ENCODE results near the gene TIMM44.

TIMM44 gene

GRCh38 chr19:7943444-7944176 lies at the start of gene TIMM44:
TIMM44 (minus strand) TSS chr19:7943666; CDS start chr19:7943651, 15 bp downstream.
- peak; percentile 92 to 97 for DNase-seq (ENCODE audit: low read depth in 2 of 2)

DNA sequence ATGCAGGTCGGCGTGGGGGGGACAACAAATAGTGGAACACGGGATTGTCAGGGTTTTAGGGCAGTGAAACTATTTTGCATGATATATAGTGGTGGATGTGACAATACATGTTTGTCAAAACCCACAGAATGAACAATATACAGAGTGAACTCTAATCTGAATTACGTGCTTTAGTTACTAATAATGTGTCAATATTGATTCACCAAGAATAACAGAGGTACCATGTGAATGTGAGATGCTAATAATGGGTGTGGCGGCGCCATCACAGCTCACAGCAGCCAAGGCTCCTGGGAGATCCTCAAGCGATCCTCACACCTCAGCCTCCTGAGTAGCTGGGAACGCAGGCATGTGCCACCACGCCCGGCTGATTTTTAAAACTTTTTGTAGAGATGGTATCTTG lies 49.1 kb upstream of the TIMM44 start:
- DNase-seq (ENCODE audit: low read depth in 2 of 2) = no peak

DNA sequence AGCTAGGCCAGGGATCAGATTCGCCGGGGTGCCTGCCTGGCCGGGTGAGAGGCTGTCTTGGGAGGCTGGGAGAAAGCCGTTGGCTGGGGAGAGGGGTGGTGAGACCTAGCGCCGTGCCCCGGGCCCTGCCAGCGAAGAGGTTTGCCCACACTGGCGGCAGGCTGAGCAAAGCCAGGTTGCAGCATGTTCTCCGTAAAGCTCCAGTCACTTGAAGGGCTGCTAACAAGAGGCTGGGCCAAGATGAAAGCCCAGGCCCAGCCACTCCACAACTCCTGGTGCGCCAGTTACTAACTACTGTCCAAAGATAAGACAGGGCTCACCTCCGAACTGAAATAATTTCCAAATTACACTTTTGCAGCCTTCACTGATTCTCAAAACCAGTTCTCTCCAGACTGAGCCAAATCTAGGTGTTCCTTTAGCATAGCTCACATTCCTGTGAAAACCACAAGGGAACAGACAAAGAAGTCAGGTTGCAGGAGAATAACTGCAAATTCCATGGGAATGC lies 45.7 kb upstream of the TIMM44 start:
- DNase-seq (ENCODE audit: low read depth in 2 of 2) = no peak

DNA sequence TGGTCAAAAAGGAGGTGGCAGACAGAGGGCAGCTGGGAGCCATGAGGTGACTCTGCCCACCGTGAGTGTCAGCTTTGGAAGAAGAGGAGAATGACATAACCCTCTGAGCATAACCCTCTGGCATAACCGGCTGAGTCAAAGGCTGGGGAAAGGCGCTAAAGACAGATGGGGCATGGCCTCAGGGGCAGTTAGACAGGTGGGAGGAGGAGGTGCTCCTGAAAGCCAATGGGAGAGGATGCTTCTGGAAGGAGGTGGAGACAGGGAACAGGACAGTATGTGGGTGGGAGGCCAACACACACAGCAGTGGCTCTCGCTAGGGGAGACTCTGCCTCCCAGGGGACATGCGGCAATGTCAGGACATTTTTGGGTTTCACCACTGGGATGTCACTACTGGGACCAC lies 44.8 kb upstream of the TIMM44 start:
- DNase-seq (ENCODE audit: low read depth in 2 of 2) = no peak

GRCh38 chr19:7987114-7987768 lies 43.8 kb upstream of the TIMM44 start:
- DNase-seq (ENCODE audit: low read depth in 2 of 2) = no peak

DNA sequence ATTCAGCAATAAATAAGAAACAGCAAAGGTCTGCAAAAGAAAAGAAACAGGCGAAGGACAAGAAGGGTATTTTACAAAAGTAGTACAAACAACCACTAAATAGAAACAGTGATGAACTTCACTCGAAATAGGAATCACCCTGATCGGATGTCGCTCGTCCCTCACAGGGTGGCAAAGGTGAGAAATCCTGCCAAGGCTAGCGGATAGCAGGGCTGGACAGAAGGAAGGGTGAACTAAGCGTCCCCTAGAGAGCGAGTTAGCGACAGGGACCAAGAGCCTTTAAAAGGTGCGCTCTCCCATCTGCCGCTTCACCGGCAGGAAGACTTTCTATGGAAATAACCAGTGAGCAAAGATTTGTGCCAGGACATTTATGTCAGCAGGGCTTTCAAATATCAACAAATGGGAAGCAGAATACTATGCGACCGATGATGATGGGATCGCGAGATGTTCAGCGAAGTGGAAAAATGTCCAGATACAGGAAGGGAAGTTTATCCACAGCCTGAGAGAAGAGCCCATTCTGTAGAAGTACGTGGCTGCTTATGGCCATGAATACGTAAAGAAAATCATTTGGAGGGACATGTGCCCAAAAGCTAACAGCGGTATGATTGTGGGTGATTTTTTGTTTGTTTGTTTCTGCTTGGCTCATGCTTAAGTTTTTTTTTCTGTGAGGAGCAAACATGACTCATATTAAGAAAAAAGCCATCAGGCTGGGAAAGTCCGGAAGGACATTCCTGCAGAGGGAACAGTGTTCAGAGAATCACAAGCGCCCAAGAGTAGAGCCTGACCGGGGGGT lies 43.1 kb upstream of the TIMM44 start:
- no peak for DNase-seq (ENCODE audit: low read depth in 2 of 2)

DNA sequence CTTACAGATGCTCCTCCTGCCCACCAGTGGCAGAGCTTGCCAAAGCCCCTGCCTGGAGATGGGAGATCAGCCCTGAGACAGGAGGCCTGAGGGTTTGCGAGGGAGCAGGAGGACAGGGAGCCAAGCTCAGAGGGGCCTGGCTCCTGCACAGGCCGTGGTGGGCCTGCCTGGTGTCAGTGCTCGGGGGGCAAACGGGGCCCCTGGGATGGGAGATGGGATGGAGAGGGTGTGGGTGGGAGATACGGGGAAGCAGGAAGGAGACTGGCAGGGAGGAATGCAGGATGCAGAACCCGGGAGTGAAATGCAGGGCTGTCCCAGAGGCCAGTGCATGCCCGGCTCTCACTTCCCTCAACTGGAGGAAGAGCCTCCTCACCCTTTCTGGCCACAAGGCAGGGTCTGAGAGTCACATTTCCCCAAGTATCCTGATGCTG lies 42.0 kb upstream of the TIMM44 start:
- DNase-seq (ENCODE audit: low read depth in 2 of 2) = no peak

DNA sequence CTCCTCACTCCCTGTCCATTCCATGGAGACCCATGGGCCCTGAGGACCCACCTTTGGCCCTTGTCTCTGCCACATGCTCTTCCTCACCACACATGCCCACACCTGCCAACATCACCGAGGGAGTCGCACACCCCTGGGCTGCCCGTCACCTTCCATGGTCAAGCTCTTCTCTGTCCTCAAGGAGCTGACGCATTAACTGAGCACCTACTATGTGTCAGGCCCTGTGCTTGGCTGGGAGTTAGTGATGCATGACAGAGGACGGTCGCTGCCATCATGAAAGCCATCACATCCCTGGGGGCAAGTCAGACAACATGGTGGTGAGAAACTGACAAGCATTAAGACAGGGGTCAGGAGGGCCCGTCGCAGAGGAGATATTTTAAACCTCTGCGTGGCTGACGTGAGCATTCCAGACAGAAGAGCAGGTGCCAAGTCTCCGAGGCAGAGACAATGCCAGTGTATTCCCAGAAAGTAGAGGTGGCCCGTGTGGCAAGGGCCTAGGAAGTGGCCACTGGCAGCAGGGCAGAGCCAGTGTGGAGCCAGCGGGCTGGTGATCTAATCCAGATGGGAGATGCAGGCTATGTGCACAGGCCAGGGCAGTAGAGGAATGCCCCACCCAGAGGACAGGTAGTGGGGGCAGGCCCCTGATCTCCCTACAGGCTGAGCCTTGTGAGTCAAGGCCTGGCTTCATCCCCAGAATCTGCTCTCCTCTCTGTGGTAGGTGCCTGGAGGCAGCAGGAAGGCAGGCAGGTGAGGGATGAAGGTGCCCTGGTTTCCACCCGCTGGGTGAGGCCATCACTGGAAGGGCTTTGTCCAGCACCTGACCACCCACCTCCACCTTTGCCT lies 40.8 kb upstream of the TIMM44 start:
- no peak for DNase-seq (ENCODE audit: low read depth in 2 of 2)

DNA sequence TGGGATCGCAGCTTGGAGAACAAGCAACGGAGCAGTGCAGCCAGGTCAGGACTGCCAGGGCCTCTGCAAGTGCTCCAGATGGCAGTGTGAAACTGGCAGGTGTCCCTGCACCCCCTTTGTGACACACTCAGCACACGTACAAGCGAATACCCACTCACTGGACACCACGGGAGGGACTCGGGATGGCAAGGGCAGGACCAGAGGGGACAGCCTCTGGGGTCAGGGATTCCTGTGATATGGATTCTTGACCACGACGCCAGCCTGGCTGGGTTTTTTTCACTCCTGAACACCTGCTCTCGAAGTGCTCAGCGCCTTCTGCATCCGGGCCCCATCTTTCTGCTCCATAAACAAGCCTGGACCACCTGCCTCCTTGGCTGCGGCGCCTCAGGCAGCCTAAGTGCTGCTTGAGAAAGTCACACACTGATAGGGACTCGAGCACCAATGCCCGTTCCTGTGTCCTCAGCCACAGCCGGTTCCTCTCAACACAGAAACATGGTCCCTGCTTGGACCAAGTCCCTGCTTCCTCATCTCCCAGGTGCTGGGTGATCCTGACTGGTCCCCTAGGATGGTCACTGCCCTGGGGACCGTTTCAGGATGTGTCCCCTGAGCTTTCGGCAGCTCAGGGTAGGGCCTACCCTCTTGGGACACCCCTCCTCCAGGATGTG lies 40.0 kb upstream of the TIMM44 start:
- DNase-seq (ENCODE audit: low read depth in 2 of 2) = no peak

DNA sequence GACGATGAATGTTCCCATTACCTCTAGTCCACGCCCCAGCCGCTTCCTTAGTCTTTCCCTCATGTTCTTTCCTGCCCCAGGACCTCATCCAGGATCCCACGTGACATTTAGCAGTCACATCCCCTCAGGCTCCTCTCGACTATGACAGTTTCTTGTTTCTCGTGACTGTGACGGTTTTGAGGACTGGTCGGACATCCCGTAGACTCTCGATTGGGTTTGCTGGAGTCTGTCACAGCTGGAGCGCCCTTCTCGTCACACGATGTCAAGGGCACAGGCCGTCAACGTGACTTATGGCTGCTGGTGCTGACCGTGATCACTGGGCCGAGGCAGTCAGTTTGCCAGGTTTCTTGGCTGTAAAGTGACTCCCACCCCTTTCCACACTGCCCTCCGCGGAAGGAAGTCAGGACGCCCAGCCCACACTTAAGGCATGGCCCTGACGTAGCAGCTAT lies 39.2 kb upstream of the TIMM44 start:
- DNase-seq (ENCODE audit: low read depth in 2 of 2) = no peak

GRCh38 chr19:7982103-7982502 lies 38.6 kb upstream of the TIMM44 start:
- DNase-seq (ENCODE audit: low read depth in 2 of 2) = no peak

DNA sequence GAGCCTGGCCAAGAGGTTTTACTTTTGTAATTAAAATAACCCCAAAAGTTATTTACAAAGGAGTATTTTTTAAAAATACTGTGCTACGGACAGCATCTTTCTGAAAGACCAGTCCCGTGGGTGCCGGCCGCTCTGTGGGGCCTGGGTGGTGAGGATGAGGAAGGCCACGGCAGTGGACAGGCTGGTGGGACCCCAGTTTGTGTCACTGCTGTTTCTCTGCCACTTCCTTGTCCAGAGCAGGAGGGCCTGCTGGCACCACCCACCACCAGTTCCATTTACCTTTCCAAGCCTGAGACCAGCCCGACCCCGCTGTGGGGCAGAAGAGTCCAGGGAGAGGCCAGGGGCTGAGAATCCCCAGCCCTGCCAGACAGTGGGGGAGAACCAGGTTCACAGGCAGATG lies 38.2 kb upstream of the TIMM44 start:
- no peak for DNase-seq (ENCODE audit: low read depth in 2 of 2)

GRCh38 chr19:7981199-7981598 lies 37.7 kb upstream of the TIMM44 start:
- no peak for DNase-seq (ENCODE audit: low read depth in 2 of 2)

- DNase-seq (ENCODE audit: low read depth in 2 of 2) = no peak
Measured at GRCh38 chr19:7980635-7981121, 37.2 kb upstream of the TIMM44 start.

DNA sequence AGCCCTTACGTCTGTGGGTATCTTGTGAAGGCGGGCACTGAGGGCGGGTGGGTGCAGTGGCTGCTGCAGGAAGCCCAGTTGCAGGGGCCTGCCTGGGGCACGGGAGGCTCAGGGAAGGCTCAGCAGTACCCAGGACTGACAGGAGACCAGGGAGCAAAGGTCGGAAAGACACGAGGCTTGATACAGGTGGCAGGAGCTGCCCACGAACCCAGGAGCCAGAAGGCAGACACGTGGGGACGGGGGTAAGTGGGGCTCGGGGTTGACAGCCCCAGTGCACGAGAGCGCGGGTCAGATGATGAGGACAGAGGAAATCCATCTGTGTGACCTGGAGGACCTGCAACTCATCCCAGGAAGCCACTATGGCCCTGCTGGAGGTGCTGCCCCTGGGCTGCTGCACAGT lies 36.7 kb upstream of the TIMM44 start:
- no peak for DNase-seq (ENCODE audit: low read depth in 2 of 2)

- no peak for DNase-seq (ENCODE audit: low read depth in 2 of 2)
Measured at GRCh38 chr19:7979559-7979958, 36.1 kb upstream of the TIMM44 start.

DNA sequence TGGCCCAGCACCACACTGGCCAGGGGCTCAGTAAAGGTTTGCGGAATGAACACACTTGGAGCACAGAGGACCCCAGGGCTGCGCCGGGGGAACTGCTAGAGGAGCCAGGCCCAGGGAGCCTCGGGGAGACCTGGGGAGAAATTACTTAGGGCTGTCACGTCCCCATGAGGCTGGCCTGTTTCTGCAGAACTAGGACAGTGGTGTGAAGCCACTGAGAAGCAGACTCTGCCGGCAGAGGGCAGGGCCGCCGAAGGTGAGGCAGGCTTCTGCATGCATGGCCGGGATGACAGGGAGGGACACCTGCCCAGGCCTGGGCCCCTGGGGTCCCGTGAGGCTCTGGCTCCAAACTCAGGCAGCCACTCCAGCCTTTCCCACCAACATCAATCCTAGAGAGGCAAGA lies 35.5 kb upstream of the TIMM44 start:
- no peak for DNase-seq (ENCODE audit: low read depth in 2 of 2)

DNA sequence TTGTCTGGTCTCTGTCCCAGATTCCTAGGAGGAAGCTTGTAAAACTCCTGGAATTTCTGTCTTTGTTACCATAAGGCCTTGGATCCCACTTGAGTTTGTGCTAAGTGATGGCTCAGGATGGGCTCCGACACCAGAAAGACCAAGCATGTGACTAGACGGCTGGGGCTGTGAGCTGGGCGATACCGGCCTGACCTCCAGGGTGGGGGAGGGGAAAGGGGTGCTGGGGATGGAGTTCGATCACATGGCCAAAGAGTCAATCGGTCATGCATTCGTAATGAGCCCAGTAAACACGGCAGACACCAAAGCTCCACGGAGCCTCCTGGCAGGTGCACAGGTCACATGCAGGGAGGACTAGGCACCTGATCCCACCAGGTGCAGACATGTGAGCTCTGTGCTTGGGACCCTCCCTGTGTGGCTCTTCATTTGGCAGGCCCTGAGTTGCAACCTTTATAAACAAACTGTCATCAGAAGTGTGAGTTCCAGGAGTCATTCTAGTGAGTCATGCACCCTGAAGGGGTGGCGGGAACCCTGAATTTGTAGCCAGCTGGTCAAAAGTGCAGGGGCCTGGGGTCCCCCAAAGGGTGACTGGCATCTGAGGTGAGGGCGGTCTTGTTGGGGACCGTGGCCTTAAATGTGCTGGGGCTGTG lies 34.8 kb upstream of the TIMM44 start:
- DNase-seq (ENCODE audit: low read depth in 2 of 2) = no peak

DNA sequence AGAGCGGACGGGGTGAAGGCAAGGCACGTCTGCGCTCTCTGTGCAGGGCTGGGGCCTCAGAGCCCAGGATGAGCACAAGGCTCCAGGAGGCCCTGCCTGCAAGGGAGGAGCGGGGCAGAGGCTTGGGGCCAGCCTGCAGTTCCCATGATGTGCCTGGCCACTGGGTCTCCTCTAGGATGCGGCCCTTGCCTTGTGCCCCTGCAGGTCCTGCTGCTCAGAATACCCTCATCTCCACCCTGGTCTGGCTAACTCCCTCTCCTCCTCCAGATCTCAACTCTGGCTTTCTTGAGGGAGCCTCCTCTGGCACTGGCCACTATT lies 34.2 kb upstream of the TIMM44 start:
- DNase-seq (ENCODE audit: low read depth in 2 of 2) = no peak

DNA sequence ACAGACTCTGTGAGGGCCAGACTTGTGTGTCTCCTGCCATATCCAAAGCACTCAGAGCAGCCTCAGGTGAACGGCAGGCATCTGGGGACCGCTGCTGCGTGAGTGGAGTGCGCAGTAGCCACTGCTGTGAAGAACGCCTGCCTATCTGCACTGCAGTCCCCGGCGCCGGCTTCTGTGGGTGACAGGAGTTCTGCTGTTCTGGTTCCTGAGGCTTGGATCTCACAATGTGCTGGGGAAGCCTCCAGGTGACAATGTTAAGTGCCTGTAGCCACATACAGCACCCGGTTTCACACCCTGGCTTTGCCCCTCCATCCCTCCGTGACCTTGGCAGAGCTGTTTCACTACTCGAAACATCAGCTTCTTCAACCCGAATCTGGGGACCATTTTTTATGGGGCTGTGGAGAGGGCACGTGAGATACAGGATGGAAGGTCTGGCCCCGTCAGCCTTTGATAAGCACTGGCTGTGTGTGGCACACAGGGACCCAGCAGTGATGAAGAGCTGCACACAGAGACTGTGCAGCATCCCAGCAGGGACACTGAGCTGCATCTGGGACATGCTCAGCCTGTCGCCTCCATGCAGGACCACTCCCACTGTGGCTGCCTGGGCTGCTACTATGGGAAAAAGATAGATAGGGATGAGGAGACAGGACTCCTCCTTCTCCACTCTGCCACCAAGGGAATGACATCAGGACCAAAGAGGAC lies 33.7 kb upstream of the TIMM44 start:
- no peak for DNase-seq (ENCODE audit: low read depth in 2 of 2)
